Measurements from ENCODE around the gene SUGCT.

GRCh38 chr7:40682696-40683095 is 547.9 kb downstream of the SUGCT start:
- TF ChIP-seq POLR2A (IDR thresholded peaks at IDR 0.05): no peak
- TF ChIP-seq CTCF (IDR thresholded peaks at IDR 0.05): no peak
